Measurements from ENCODE around the gene NR5A2. TPM values are rescaled to one million over a fixed set of nuclear protein-coding genes. Genes with fewer than 3 reads are reported as not detected.

NR5A2 gene
- total RNA-seq, 1 donor from 2014 or later, result 0.98 TPM

- Histone ChIP-seq H3K27me3 (no peaks in the 10 kb centered on the region), H3K36me3 (no peaks in the 10 kb centered on the region), H3K27ac (no peak overlapping the region)
Observed at GRCh38 chr1:200046115-200046514, 18.6 kb downstream of the NR5A2 start.

DNA sequence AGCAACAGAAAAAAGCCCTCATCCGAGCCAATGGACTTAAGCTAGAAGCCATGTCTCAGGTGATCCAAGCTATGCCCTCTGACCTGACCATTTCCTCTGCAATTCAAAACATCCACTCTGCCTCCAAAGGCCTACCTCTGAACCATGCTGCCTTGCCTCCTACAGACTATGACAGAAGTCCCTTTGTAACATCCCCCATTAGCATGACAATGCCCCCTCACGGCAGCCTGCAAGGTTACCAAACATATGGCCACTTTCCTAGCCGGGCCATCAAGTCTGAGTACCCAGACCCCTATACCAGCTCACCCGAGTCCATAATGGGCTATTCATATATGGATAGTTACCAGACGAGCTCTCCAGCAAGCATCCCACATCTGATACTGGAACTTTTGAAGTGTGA, 20.7 kb downstream of the NR5A2 start:
- H3K27ac ChIP-seq, result no peak overlapping the region
- no peaks in the 10 kb centered on the region for H3K27me3 ChIP-seq
- no peak overlapping the region for H3K4me3 ChIP-seq
- no peak for TF ChIP-seq POLR2AphosphoS5 (IDR thresholded peaks at IDR 0.05; ENCODE audit: insufficient read depth in 1 of 2, low read depth in 1 of 2)
- TF ChIP-seq CTCF (IDR thresholded peaks at IDR 0.05), result no peak
- TF ChIP-seq POLR2A (IDR thresholded peaks at IDR 0.05), result no peak
- H3K9me3 ChIP-seq, result no peaks in the 10 kb centered on the region
- no peaks in the 10 kb centered on the region for H3K4me1 ChIP-seq
- intact Hi-C loops (cut with DNase I), result no loop called here
- no peaks in the 10 kb centered on the region for H3K36me3 ChIP-seq
- no peak for DNase-seq (ENCODE audit: extremely low spot score in 2 of 2)

More at GRCh38 chr1:200046115-200046514, 18.6 kb downstream of the NR5A2 start:
- DNase-seq (ENCODE audit: extremely low spot score in 2 of 2), result no peak
- Histone ChIP-seq H3K4me3 (no peak overlapping the region), H3K4me1 (peaks cover 14% of the 10 kb centered on the region), H3K9me3 (no peaks in the 10 kb centered on the region)
- intact Hi-C loops (cut with DNase I), result no loop called here
- no peak for TF ChIP-seq POLR2A (IDR thresholded peaks at IDR 0.05)
- no peak for TF ChIP-seq POLR2AphosphoS5 (IDR thresholded peaks at IDR 0.05; ENCODE audit: insufficient read depth in 1 of 2, low read depth in 1 of 2)
- TF ChIP-seq CTCF (IDR thresholded peaks at IDR 0.05), result no peak

DNA sequence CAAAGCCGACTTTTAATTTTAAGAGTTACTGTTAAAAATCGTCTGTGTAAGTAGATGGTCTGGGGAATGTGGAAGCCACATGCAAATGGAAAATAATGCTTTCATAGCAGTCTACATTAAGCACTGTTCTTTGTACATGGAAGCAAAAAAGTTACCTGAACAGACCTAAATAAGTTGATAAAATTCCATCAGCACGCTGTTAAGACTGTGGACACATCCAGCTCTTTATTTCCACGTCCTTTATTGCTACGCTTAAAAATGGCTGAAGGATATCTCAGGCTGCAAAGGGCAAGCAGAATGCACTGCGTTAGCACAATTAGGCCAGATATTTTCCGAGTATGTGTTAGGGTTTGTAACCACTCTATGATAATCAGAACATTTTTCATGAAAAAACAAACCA, 22.3 kb downstream of the NR5A2 start:
- Histone ChIP-seq H3K36me3 (no peaks in the 10 kb centered on the region), H3K4me3 (no peak overlapping the region), H3K27me3 (no peaks in the 10 kb centered on the region), H3K27ac (no peak overlapping the region), H3K9me3 (no peaks in the 10 kb centered on the region), H3K4me1 (no peaks in the 10 kb centered on the region)
- DNase-seq (ENCODE audit: extremely low spot score in 2 of 2), result no peak
- intact Hi-C loops (cut with DNase I), result no loop called here
- TF ChIP-seq POLR2A (IDR thresholded peaks at IDR 0.05) (no peak), POLR2AphosphoS5 (IDR thresholded peaks at IDR 0.05; ENCODE audit: insufficient read depth in 1 of 2, low read depth in 1 of 2) (no peak), CTCF (IDR thresholded peaks at IDR 0.05) (no peak)

GRCh38 chr1:200051620-200052019, 24.1 kb downstream of the NR5A2 start:
- TF ChIP-seq POLR2A (IDR thresholded peaks at IDR 0.05) (no peak), POLR2AphosphoS5 (IDR thresholded peaks at IDR 0.05; ENCODE audit: insufficient read depth in 1 of 2, low read depth in 1 of 2) (no peak), CTCF (IDR thresholded peaks at IDR 0.05) (no peak)
- Histone ChIP-seq H3K4me3 (no peak overlapping the region), H3K36me3 (no peaks in the 10 kb centered on the region), H3K9me3 (no peaks in the 10 kb centered on the region), H3K27ac (no peak overlapping the region), H3K27me3 (no peaks in the 10 kb centered on the region), H3K4me1 (no peaks in the 10 kb centered on the region)
- DNase-seq (ENCODE audit: extremely low spot score in 2 of 2), result no peak
- intact Hi-C loops (cut with DNase I), result no loop called here

DNA sequence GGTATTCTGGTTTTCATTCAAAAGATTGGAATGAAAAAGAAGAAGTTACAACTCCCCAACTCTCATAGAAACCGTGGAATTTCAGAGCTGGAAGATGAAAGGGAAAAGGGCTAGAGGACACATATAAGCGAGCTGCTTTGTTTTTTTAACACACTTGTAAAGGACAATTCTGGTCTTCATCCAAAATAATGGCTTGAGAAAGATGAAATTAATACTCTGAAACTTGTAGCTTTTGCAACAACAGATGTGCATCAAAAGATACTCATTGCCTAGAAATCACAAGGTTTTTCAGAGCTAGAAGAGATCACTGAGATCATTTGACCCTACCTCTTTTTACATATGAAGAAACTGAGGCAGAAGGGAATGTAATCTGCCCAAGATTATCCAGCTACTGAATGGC, 25.6 kb downstream of the NR5A2 start:
- Histone ChIP-seq H3K4me1 (no peaks in the 10 kb centered on the region), H3K27me3 (no peaks in the 10 kb centered on the region), H3K36me3 (no peaks in the 10 kb centered on the region), H3K4me3 (no peak overlapping the region), H3K9me3 (no peaks in the 10 kb centered on the region), H3K27ac (no peak overlapping the region)
- intact Hi-C loops (cut with DNase I), result no loop called here
- DNase-seq (ENCODE audit: extremely low spot score in 2 of 2), result no peak
- TF ChIP-seq POLR2AphosphoS5 (IDR thresholded peaks at IDR 0.05; ENCODE audit: insufficient read depth in 1 of 2, low read depth in 1 of 2) (no peak), POLR2A (IDR thresholded peaks at IDR 0.05) (no peak), CTCF (IDR thresholded peaks at IDR 0.05) (no peak)

Measured in vagina (tissue), 2 donors.